GM19372 (cell line): Measurements from ENCODE around the gene PRKAR1A.
"Not testable (repeated sequence)": the region's sequence is repeated elsewhere in the genome, so short reads cannot be mapped to it uniquely, and the experiment has no call there.

Source experiments
- ATAC-seq: cut with Tn5 transposase; IDR thresholded peaks from one replicate; pipeline ENCODE4 v1.9.1; 2021; ENCODE audit warnings: mild to moderate bottlenecking, low read depth, moderate library complexity; ENCODE audit not compliant: unreplicated experiment

The PRKAR1A gene

GRCh38 chr17:68573338-68573737, 61.1 kb downstream of the PRKAR1A start:
- ATAC-seq, result no peak

DNA sequence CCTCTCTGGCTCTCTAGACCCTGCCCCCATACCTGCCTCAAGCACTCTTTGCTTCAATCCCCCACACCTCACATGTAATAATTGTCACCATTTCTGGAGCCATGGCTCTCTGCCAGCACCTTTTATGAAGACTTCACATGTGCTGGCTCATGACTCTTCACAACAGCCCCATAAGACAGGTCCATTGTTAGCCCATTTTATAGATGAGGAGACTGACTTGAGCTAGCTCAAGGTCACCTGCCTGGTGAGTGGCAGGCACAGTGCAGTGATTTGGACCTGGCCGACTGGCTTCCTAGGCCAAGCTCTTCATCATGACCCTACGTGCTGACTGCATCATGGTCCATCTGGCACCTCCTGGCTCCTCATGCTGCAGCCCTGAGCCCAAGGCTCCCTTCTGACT, 63.9 kb downstream of the PRKAR1A start:
- no peak for ATAC-seq

- no peak for ATAC-seq
These were observed 64.7 kb downstream of the PRKAR1A start for GRCh38 chr17:68576811-68577496.

DNA sequence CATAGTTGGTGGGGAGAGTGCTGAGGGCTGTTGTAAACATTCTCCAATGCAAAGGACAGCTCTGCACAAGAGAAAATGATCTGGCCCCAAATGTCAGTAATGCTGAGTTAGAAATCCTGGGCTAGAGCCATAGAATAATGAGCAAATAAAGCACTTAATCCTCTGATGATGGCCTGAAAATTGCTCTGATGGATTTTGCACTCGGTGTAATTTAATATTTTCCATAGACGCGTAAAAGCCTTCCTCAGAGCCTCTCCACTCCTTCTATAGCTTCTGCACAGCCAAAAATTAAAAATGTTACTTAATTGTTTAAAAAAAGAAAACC, 65.2 kb downstream of the PRKAR1A start:
- ATAC-seq, result no peak

DNA sequence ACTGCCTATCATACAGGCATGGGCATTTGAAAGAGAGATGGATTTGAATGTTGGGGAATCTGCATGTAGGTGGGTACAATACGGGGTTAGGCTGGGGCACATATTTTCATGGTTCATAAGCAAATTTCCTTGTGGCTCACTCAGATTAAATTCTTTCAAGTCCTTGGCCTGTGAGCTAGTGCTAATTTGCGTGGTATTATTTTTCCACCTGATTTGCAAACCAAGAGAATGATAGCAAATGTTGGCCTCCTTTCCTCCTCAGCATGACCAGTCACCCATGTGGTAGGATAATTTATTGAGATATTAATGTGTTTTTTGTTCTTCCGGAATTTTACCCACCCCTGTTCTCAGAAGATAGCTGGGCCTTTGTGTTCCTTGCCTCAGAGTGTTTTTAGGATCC, 66.0 kb downstream of the PRKAR1A start:
- no peak for ATAC-seq

DNA sequence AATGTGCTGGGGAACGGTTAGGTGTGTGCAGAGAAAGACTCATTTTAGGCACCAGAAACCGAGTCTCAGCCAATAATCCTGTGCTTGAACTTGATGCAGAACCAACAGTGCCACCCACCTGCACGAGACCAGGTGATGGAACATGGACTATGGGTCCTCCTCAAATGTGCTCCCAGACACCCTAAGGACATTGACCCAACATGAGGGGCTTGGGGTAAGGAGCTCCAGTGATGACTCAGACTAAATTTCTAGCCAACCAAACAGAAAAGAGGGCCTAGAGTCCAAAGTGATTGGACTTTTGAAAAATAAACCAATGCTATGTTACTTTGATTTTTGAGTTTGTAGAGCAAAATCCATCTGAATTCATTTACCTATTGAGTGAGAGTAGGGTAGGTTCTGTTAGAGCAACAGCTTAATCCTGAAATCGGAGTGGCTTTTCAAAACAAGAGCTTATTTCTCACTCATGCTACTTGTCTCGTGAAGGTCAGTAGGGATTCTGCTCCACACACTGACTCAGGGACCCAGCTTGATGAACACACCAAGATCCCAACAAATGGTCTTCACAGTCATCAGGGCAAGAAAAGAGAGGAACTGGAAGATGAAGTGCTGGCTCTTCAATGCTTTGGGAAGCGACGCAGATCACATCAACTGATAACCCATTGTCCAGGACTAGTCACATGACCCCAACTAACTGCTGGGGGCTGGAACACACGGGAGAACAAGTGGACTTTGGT, 67.1 kb downstream of the PRKAR1A start:
- ATAC-seq, result no peak

GRCh38 chr17:68580236-68580770, 68.1 kb downstream of the PRKAR1A start:
- ATAC-seq, result no peak

- ATAC-seq, result no peak
These were observed 69.8 kb downstream of the PRKAR1A start for GRCh38 chr17:68581863-68582645.

DNA sequence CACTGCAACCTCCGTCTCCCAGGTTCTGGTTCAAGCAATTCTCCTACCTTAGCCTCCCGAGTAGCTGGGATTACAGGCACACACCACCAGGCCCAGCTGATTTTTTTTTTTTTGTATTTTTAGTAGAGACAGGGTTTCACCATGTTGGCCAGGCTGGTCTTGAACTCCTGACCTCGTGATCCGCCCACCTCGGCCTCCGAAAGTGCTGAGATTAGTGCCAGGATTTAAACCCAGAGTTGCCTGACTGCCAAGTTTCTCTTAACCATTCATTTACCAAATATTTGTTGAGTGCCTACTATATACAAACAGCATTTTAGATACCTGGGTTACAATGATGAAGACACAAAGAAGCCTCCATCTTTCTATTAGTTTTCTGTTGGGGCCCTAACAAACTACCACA, 70.6 kb downstream of the PRKAR1A start:
- ATAC-seq, result not testable (repeated sequence)

DNA sequence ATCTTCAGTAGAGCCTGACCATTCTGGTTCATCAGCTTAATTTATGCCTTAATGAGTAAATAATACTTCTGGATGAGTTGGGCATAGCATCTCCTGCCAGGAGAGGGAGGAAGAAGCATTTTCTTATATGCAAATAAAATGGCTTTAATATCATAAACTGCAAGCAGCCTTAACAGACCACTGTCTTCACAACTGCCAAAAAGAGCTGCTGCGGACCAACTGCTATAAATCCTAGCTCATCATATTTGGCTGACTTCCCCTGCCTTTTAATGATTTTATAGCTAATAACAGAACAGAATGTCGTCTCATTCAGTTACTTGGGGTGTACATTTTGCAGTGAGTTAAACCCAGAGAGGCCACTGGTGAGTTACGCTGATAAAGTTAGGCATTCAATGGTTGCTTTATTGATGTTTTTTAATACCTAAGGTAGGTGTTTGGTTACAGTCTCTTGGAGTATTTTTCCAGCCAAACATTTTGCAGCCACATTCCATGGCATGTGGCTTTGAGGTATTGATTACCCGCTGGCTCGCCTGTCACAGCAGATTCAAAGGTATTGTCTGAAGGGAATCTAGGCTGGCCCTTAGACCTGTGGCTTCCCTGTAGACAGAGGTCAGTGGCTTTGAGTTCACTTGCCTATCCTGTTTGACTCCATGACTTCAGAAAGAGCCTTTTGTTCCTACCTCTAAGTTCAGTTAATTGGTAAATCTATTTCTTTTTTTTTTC, 72.5 kb downstream of the PRKAR1A start:
- no peak for ATAC-seq

DNA sequence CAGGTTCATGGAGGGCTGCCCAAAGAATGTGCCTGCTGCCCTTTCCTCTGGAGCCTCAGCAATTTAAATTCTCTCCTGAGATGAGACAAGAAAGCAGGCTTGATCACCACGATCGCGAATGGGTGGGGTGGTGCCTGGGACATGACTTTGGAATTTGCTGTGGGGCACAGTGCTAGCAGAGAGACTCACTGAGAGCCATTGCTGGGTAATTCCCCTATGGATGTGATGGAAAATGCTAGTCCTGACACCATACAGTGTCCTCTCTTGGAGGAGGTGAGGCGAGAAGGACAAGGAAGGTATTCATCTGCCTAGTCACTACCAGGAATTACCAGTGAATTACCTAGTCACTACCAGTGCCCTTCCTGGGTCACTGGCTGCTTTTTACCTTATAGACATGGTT, 73.4 kb downstream of the PRKAR1A start:
- no peak for ATAC-seq

DNA sequence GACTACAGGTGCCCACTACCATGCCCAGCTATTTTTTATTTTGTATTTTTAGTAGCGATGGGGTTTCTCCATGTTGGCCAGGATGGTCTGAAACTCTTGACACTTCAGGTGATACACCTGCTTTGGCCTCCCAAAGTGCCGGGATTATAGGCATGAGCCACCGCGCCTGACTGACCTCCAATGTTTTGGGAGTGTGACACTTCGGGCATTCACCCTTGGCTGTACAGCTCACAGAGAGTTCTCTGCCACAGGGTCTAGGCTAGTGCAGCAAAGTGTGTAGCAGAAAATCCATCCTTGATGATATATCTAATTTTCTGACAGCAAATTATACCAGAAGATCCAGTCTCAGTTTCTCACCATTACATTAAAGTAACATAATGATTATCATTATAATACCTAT, 74.8 kb downstream of the PRKAR1A start:
- no peak for ATAC-seq

GRCh38 chr17:68587847-68588246, 75.6 kb downstream of the PRKAR1A start:
- ATAC-seq, result no peak

GRCh38 chr17:68588362-68588761, 76.1 kb downstream of the PRKAR1A start:
- ATAC-seq, result no peak

DNA sequence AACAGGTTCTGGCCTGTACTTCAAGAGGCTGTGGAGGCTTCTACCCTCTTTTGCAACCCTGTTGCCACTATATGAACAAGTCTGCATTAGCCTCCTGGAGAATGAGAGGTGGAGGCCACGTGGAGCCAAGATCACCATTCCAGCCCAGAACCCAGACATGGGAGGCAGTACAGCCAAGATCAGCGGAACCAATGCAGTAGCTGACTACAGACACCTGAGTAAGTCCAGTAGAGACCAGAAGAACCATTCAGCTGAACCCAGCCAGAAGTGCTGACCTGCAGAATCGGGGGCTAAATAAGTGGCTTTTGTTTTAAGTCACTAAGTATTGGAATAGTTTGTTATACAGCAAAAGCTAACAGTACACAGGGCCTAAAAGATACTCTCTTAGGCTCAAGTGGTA, 76.9 kb downstream of the PRKAR1A start:
- ATAC-seq, result no peak

- ATAC-seq, result no peak
These were observed 79.4 kb downstream of the PRKAR1A start for GRCh38 chr17:68591583-68591982.

GRCh38 chr17:68592009-68592408, 79.8 kb downstream of the PRKAR1A start:
- no peak for ATAC-seq

DNA sequence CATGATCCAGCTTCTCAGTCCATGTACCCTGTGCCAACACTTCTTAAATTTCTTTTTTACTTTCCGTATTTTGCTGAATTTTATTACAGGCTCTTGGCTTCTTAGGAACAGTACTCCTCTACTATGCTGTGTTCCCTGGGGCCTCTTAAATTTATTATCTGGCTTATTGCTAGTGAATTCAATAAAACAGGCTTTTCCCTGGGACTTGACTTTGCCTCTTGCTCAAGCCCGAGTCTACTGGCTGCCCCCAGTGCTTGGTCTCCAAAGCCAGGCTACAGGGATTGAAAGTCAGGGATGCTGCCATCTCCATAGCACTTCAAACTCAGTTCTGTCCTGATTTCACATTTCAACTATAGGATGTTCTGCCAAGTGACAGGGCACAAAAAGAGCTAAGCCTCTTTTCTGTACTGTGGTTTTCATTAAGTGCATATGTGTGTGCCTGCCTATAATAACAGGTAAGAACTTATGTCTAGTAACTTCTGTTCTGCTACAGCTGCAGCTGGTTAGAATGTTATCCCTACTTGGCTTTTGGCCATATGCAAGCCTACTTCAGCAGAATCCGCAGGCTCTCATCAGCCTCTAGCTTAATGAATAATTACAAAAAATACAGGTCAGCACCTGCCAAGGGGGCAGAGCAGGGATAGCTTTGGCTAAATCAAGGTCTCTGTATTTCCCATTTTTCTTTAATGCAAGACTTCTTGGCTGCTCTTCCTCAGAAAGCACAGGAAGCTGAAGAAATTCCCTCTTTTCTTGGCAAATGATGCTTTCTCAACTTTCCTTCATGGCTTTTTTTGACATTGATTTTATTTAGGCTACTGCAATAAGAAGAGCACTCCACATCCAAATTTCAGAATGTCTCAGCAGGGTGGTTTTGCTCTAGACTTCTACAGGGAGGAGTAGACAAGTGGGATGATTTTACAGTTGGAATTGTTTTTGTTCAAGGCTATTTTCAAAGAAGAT, 80.7 kb downstream of the PRKAR1A start:
- no peak for ATAC-seq

DNA sequence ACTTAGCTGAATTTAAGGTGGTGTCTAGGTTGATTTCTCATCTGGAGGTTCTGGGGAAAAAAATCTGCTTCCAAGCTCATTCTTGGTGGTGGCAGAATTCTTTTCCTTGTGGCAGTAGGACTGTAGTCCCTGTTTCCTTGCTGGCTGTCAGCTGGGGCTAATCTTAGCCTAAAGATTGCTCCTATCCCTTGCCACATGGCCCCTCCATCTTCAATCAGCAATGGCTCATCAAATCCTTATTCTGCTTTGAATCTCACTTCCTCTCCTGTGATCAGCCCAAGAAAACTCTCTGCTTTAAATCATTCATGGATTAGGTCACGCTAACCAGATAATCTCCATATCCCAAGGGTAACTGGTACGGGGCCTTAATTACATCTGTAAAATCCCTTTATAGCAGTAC, 82.3 kb downstream of the PRKAR1A start:
- no peak for ATAC-seq

GRCh38 chr17:68595496-68595895, 83.3 kb downstream of the PRKAR1A start:
- no peak for ATAC-seq
